ENCODE measurements around the gene GRIN3B.

GRIN3B gene

DNA sequence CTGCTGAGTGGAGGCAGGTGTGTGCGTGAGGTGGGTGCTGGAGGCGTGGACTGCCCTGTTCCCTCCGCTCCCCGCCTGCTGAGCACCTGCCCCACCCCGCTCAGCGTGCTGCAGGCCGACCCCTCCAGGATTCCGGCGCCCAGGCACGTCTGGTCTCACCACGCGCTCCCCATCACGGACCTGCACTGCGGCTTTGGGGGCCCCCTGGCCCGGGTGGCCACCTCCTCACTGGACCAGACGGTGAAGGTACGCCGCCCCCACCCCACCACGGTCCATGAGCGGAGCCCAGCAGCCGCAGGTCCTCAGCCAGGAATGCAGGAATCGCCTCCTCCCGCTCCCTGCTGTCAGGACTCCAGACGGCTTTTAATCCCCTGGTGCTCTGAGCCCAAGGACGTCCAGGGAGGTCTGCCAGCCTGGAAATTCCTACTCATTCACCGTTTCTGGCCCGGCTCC is 10.1 kb upstream of the GRIN3B start:
- no peak for FAIRE-seq
- DNase-seq (ENCODE audit: low spot score), result no peak

DNA sequence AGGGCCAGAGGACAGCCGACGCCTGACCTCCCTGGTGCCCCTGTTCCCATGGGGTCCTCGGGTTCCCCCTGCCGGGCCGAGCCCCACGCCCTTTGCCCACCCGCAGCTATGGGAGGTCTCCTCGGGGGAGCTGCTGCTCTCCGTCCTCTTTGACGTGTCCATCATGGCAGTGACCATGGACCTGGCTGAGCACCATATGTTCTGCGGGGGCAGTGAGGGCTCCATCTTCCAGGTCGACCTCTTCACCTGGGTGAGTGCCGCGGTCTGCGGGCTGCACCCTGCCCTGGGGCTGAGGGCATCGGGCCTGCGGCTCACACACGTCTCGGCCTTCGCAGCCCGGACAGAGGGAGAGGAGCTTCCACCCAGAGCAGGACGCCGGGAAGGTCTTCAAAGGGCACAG is 9.5 kb upstream of the GRIN3B start:
- DNase-seq (ENCODE audit: low spot score) (no peak), FAIRE-seq (no peak)

DNA sequence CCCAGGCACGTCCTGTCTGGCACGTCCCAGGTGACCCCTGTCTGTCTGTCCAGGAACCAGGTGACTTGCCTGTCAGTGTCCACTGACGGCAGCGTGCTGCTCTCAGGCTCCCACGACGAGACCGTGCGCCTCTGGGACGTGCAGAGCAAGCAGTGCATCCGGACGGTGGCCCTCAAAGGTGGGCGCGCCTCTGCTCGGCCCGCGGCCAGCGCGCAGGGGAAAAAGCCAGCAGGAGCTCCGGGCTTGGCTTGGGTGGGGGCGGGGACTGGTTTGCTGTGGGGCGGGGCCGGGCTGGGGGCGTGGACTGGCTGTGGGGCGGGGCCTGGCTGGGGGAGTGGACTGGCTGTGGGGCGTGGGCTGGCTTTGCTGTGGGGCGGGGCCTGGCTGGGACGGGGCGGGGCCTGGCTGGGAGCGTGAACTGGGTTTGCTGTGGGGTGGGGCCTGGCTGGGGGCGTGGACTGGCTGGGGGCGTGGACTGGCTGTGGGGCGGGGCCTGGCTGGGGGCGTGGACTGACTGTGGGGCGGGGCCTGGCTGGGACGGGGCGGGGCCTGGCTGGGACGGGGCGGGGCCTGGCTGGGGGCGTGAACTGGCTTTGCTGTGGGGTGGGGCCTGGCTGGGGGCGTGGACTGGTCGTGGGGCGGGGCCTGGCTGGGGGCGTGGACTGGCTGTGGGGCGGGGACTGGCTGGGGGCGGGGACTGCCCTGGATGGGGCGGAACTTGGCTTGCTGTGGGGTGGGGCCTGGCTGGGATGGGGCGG is 8.9 kb upstream of the GRIN3B start:
- DNase-seq (ENCODE audit: low spot score) (peak; percentile 5), FAIRE-seq (no peak)

DNA sequence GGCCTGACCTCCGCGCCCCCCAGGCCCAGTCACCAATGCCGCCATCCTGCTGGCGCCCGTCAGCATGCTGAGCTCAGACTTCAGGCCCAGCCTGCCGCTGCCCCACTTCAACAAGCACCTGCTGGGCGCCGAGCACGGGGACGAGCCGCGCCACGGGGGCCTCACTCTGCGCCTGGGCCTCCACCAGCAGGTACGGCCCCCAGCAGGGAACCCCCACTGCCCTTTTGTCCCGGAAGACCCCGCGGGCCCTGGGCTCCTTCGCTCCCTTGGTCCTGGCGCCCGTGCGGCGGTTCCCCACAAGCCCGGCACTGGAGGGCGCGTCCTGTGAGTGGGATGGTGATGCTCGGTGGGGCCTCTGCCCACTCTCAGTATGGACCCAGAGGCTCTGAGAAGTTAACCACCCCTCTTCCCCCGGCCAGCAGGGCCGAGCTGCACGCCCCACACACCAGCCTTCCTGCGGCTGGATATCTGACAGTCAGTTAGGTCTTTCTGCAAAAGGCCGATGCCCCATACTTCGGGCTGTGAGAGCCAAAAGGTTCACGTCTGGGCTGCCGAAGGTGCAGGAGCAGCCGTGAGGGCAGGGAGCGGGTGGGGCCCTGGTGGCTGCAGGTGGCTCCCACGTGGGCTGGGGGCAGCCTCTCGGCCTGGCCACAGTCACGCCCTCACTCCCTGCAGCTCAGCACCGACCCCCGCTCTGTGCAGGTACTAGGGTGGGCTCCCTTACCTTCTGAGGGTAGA is 8.1 kb upstream of the GRIN3B start:
- DNase-seq (ENCODE audit: low spot score), result no peak
- no peak for FAIRE-seq

DNA sequence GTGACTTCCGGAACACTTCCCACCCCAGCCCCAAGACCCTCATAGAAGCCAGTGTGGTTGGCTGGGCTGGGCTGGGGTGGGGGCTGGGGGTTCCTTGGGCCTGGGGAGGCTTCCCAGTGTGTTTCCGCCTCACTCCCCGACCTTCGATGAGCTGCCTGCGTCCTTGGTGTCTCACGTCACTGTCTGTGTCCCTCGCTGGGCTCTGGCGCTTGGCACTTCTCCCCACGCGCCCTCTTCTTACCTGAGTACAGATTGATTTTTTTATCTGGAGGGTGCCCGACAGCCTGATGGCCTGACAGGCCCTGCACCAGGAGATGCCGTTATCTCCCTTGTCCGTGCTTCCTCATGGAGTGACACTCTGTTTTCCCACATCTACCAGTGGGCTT is 7.6 kb upstream of the GRIN3B start:
- no peak for FAIRE-seq

DNA sequence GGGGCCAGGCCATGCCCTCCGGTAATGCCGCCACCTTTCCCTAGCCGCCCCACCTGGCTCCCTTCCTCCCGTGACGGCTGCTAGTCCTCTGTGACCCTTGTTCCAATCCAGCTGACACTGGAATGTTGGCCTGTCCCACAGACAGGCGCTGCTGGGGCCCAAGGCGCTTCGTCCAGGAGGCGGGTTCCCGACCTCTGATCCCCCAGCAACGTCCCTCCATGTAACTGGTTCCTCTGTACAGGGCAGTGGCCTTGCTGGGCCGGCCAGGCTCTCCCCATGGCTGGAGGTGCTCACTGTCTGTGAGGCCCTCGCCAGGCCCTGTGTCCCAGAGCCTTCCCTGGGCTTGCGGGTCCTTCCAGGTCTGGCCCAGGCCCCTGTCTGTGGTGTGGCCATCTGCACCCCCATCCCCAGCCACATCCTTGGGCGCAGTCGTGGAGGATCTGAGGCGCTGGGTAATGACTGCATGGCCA is 6.8 kb upstream of the GRIN3B start:
- no peak for DNase-seq (ENCODE audit: low spot score)
- FAIRE-seq, result no peak

More for the DNA sequence above, 7.6 kb upstream of the GRIN3B start:
- no peak for DNase-seq (ENCODE audit: low spot score)

DNA sequence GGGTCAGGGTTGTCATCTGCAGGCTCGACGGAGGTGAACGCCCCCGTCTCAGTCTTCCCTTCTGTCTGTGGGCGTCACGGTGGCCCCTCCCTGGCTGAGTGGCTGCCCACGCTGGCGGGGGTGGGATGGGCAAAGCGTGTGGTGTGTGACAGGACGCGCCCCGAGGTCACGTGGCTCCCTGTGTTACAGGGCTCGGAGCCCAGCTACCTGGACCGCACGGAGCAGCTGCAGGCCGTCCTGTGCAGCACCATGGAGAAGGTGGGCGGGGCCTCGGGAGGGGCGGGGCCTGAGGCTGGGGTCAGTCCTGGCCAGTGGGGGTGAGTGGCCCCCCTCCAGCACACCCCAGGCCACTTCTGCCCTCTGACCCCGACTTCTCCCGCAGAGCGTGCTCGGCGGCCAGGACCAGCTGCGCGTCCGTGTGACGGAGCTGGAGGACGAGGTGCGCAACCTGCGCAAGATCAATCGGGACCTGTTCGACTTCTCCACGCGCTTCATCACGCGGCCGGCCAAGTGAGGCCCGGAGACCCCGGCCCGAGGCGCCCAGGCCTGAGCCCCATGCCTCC is 6.3 kb upstream of the GRIN3B start:
- no peak for FAIRE-seq
- no peak for DNase-seq (ENCODE audit: low spot score)

DNA sequence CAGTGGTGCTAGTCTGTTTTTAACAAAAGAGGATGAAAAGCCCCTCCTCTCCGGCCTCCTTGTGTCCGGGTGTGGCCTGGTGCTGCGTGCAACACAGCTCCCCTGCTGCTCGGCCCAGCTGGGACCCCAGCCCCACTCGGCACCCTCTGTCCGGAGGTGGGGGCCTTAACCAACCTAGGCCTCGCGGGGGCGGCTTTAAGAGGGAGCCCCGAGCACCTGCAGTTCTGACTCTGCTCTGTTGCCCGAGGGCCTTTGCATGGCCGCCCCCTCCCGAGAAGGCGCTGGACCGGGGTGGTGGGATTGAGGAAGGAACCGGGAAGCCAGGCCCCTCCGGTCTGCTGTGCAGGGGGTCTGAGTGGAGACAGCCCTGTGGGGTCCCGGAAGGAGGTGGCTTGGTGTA is 5.7 kb upstream of the GRIN3B start:
- DNase-seq (ENCODE audit: low spot score), result no peak
- no peak for FAIRE-seq

DNA sequence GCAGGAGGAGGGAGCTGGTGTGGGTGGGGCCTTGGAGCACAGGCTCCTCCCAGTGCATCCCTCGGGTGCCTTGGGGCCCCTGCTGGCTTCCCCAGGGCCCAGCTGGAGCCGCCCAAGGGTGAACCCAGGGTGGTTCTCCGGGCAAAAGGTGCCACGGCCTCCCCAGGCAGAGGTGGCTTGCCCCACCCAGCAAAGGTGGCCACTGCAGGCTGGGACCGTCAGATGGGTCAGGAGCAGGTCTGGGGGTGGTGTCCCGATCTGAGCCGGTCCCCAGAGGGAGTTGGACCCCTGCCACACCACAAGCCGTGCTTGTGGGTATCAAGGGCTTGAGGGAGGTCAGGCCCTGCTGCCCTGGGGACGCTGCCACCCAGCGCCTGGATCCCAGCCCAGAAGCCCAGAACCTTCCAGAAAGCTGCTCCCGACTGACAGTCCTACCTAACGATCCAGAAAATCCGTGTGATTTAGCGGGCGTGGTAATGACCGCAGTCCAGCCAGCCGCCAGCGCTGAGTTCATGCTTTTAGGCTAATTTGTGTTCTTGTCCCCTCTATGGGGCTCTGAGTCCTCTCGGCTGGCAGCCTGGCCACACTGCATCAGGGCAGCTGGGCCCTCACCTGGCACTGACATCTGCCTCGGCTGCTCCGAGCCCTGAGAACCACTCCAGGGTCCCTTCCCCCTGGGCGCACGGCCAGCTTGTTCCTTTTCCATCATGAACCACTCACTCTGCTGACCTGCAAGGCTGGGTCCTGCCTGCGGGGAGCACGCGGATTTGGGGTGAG is 5.0 kb upstream of the GRIN3B start:
- peak; percentile 93 for DNase-seq (ENCODE audit: low spot score)
- FAIRE-seq, result peak; percentile 96

DNA sequence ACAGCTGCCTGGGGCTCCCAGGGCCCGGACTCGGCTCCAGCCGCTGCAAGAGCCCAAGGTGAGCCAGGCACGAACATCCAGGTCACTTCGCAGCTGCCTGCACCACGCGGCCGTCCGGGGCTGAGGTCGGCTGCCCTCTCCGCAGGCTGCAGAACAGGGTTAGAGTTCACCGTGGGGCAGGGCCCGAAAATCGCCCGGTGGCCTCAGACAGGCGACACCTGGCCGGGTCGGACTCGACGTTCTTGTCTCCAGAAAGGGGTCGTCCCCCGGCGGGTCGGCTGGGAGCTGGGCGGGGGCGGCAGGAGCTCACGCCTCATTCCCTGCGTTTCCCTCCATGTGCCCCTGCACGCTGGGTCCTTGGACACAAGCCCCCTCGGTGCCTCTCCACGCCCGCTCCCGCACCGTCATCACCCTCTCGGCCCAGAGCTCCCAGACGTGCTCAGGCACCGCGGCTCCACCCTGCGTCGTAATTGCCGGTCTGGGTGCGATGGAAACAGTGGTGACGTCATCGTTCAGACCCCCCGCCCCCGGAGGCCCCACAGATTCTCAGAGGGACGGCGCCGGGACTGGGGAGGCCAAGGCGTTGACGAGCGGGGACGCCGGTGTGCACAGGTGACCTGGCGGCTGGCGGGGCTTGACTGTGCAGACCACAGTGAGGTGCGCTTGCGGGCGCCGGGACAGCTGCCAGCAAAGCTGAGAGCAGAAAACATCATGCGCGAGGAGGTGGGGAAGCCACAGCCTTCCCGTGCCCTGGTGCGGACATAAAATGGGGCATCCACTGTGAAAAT is 4.0 kb upstream of the GRIN3B start:
- no peak for FAIRE-seq

DNA sequence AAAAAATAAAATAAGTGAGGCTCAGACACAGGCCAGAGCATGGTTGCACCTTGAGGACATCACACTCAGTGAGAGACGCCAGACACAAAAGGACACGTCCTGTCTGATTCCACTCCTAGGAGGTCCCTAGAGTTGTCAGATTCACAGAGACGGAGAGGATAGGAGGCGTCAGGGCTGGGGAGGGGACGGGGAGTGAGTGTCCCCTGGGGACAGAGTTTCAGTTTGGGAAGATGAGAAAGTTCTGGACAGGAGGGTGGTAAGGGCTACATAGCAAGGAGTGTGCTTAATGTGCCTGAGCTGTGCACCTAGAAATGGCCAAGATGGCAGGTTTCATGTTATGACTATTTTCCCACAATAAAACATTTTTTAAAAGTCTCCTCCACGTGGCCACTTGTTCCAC is 2.2 kb upstream of the GRIN3B start:
- FAIRE-seq (no peak), DNase-seq (ENCODE audit: low spot score) (no peak)

More for the DNA sequence above, 4.0 kb upstream of the GRIN3B start:
- peak; percentile 47 for DNase-seq (ENCODE audit: low spot score)

DNA sequence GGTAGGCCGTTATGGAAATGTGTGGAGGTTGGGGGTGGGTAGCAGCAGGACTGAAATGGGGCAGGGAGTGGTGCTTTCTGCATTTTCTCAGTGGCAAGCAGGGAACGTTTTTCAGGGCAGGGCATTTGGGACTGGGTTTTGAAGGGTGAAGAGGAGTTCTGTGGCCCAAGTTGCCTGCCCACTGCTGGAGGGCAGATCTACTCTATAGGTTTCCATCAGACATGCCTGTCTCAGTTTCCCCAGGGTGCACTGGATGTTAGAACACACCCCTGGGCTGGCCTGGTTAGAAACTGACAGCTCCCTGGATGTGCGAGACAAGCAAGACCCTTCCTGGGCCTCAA is 870 bp upstream of the GRIN3B start:
- no peak for FAIRE-seq
- DNase-seq (ENCODE audit: low spot score), result no peak

DNA sequence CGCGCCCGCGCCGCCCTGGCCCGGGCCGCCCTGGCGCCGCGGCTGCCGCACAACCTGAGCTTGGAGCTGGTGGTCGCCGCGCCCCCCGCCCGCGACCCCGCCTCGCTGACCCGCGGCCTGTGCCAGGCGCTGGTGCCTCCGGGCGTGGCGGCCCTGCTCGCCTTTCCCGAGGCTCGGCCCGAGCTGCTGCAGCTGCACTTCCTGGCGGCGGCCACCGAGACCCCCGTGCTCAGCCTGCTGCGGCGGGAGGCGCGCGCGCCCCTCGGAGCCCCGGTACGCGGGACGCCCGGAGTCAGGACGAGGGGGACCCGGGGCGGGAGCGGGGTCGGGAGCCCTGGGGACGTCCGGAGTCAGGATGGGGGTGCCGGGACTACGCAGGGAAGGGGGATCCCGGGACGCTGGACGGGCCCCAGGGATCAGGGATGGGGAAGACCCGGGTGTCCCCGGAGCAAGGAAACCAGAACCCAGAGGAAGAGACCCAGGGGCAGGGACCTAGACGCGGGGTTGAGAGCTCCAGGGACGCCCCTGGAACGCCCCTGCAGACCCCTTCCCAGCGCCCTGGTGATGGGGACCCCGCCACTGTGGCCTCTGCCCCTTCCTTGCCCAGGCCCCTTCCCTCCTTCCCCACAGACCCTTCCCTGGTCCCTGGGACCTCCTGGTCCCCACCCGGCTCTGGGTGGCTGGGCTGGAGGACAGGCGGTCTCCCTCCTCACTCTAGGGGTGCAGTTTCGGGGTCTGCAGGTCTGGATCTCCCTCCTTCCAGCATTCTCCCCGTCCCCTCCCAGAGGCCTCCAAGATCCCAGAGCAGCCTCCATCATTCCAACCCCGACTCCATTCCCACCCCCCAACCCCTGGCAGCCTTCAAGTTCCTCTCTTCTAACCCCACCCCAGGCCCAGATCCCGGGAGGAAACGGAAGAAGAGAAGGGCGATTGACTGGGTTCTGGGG is 645 bp downstream of the GRIN3B start:
- DNase-seq (ENCODE audit: low spot score) (no peak), FAIRE-seq (no peak)

DNA sequence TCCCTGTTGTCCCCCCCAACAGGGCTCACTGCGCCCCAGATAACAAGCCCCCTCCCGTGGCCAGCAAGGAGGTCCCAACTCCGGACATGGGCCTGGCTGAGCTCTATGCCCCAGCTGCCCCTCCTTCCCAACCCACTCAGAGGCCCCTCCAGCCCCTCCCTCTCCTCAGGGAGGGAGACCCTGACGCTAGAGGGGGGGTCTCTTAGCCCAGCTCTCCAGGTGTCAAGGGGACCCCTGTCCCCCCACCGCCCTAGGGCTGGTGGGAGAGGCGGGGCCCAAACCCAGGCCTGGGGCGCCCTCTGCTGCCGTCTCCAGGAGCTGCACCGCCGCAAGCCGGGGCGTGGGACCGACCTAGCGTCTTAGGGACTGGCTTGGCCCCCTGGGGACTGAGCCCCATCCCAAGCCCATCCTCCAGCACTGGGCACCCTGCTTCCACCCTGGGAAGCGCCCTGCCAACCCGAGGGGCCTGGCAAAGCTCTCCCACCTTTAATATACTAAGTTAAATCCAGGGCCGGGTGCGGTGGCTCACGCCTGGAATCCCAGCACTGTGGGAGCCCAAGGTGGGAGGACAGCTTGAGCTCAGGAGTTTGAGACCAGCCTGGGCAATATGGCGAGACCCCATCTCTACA is 1.4 kb downstream of the GRIN3B start:
- FAIRE-seq, result no peak

DNA sequence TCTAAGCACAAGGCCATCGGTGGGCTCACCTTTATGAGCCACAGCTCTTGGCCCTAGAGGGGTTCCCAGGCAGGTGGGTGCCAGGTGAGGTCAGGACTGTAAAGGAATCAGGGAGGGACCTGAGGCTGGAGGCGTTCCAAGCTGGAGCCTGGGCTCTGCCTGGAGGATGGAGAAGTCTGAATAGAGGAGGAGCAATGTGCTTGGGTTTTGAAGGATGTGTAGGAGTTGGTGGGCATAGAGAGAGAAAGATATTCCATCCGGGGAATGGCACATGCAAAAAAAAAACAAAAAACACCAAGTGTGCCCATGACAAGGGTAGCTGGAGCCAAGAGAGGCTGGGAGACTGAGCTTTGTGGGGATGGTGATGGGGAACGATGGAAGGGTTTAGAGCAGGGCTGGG is 2.4 kb downstream of the GRIN3B start:
- no peak for DNase-seq (ENCODE audit: low spot score)
- FAIRE-seq, result no peak

More for the DNA sequence above, 1.4 kb downstream of the GRIN3B start:
- no peak for DNase-seq (ENCODE audit: low spot score)

DNA sequence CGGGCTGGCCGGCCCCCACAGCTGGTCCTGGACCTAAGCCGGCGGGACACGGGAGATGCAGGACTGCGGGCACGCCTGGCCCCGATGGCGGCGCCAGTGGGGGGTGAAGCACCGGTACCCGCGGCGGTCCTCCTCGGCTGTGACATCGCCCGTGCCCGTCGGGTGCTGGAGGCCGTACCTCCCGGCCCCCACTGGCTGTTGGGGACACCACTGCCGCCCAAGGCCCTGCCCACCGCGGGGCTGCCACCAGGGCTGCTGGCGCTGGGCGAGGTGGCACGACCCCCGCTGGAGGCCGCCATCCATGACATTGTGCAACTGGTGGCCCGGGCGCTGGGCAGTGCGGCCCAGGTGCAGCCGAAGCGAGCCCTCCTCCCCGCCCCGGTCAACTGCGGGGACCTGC is 3.1 kb downstream of the GRIN3B start:
- DNase-seq (ENCODE audit: low spot score) (no peak), FAIRE-seq (no peak)

DNA sequence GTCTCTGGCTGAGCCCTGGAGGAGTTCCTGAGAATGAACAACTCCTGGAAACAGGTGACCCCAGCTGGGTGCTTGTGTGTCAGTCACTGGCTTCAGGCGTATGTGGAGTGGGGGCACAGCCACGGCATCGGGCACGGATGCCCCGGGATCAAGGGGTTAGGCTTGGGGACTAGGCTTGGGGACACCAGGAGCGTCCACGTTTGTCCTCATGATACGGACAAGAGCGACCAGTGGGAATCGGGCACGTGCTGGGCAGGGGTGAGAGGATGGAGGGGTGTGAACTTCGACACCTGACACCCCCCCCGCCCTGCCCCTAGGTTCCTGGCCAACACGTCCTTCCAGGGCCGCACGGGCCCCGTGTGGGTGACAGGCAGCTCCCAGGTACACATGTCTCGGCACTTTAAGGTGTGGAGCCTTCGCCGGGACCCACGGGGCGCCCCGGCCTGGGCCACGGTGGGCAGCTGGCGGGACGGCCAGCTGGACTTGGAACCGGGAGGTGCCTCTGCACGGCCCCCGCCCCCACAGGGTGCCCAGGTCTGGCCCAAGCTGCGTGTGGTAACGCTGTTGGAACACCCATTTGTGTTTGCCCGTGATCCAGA is 4.1 kb downstream of the GRIN3B start:
- FAIRE-seq (no peak), DNase-seq (ENCODE audit: low spot score) (no peak)

DNA sequence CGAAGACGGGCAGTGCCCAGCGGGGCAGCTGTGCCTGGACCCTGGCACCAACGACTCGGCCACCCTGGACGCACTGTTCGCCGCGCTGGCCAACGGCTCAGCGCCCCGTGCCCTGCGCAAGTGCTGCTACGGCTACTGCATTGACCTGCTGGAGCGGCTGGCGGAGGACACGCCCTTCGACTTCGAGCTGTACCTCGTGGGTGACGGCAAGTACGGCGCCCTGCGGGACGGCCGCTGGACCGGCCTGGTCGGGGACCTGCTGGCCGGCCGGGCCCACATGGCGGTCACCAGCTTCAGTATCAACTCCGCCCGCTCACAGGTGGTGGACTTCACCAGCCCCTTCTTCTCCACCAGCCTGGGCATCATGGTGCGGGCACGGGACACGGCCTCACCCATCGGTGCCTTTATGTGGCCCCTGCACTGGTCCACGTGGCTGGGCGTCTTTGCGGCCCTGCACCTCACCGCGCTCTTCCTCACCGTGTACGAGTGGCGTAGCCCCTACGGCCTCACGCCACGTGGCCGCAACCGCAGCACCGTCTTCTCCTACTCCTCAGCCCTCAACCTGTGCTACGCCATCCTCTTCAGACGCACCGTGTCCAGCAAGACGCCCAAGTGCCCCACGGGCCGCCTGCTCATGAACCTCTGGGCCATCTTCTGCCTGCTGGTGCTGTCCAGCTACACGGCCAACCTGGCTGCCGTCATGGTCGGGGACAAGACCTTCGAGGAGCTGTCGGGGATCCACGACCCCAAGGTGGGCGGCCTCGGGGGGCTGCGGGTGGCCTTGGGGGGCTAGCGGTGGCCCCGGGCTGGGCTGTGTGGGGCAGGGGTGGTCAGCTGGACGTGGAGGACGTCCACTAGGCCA is 4.8 kb downstream of the GRIN3B start:
- FAIRE-seq, result no peak
- DNase-seq (ENCODE audit: low spot score), result no peak

Data from RCC 7860 (cell line).